Measurements from ENCODE around the gene ZNF547.

ZNF547 gene

DNA sequence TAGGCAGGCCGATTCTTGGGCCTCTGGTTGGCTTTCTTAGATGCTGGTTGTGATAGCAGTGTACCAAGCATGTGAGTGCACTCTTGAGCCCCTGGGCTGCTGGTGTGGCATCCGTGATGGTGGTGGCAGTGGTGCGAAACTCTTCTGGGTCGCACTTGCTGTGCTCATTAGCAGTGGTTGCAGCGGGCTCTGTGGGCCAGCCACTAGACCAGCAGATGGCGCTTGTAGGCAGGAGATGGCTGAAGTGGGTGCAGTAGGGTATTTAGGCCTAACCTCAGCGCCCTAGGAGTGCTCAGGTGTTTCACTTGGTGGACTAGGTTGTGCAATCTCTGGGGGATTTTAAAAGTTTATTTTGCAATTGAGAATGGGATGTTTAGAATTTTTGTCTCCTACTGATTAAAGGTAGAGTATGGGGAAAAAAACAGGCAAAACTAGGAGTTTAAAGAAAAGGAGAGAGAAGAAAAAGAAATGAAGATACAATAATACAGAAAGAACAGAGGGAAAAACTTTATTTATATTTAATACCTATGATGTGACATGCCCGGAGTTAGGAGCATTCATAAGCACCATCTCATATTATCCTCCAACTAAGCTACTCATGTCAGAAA, 43.3 kb downstream of the ZNF547 start:
- Histone ChIP-seq H3K4me3 (ENCODE audit: low read depth, low read length) (no peak overlapping the region), H3K9ac (ENCODE audit: low read length) (no peak overlapping the region), H3K9me3 (ENCODE audit: control insufficient read depth, insufficient read depth, low read depth, low read length) (peaks cover 4% of the 10 kb centered on the region; the same call in 1 of the 2 replicates), H3K27ac (ENCODE audit: low read depth, low read length) (no peak overlapping the region), H3K27me3 (ENCODE audit: control insufficient read depth, insufficient read depth, low read length) (no peaks in the 10 kb centered on the region), H3K4me1 (ENCODE audit: control insufficient read depth, insufficient read depth, low read length) (0 out of 2 replicates have a peak, but pooled peaks cover 3% of the 10 kb centered on the region), H3K36me3 (ENCODE audit: control insufficient read depth, insufficient read depth, low read length) (no peaks in the 10 kb centered on the region)

DNA sequence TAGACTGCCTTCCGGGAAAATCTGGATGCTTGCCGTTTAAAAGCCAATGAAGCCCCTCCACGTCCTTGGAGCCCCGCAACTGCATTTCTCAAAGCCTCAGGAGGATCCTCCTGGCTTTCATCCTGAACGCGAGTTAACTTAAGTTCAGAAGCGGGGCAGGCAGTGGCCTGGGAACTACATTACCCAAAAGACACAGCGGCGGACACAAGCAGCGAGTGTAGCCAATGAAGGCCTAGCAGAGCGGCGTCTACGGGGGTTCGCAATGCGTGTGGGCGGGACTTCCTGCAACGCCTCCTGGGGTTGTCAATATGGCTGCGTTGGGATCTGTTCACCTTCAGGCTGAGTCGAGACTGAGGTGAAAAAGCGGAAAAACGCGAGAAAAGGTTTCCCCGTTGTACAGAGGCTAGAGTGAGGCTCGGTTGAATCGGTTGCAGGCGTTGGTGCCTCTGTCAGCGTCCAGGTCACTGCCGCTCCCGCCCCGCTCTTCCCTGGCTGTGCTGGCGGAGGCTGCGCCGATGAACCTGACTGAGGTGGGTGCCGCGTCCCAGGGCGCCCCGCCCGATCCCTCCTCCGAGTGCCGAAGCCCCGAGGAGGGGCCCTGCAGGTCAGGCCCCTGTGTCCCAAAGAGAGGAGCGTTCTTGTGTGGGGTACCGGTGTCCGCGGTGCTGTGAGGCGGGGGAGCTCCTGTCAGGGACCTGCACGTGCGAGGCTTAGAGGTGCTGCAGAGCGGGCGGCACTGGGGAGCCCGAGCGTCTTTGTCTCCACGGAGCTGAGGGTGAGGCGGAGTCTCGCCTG, 47.7 kb downstream of the ZNF547 start, which contains the start of gene ZNF17:
Gene ZNF17 (plus strand): TSS at position 285 of the 795 bp plus-strand sequence. CDS start 2,455 bp downstream, outside the sequence.
- no peak within 1 kb of the TSS for H3K27ac ChIP-seq (ENCODE audit: low read depth, low read length)
- H3K36me3 ChIP-seq (ENCODE audit: control insufficient read depth, insufficient read depth, low read length) = peaks cover 6% of the 10 kb centered on the region; the same call in 1 of the 2 replicates
- peak within 1 kb of the TSS; percentile 81 for H3K9ac ChIP-seq (ENCODE audit: low read length)
- no peaks in the 10 kb centered on the region for H3K27me3 ChIP-seq (ENCODE audit: control insufficient read depth, insufficient read depth, low read length)
- H3K9me3 ChIP-seq (ENCODE audit: control insufficient read depth, insufficient read depth, low read depth, low read length) = no peaks in the 10 kb centered on the region
- H3K4me3 ChIP-seq (ENCODE audit: low read depth, low read length) = peak within 1 kb of the TSS; percentile 88
- peaks cover 7% of the 10 kb centered on the region; the same call in 1 of the 2 replicates for H3K4me1 ChIP-seq (ENCODE audit: control insufficient read depth, insufficient read depth, low read length)

DNA sequence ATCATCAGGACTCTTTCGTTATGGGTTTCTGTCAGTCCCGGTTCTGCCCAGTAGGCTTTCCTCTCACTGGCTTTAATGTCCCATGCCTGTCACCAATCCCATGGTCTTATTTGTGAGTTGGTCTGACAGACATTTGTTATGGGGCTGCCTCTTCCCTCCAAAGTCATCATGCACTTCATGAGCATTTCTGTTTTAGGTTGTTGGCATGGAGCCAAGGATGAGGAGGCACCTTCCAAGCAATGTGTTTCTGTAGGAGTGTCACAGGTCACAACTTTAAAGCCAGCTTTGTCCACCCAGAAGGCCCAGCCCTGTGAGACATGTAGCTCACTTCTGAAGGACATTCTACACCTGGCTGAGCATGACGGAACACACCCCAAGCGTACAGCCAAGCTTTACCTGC, 56.1 kb downstream of the ZNF547 start:
- Histone ChIP-seq H3K27ac (ENCODE audit: low read depth, low read length) (no peak overlapping the region), H3K9me3 (ENCODE audit: control insufficient read depth, insufficient read depth, low read depth, low read length) (no peaks in the 10 kb centered on the region), H3K36me3 (ENCODE audit: control insufficient read depth, insufficient read depth, low read length) (peaks cover 29% of the 10 kb centered on the region)

DNA sequence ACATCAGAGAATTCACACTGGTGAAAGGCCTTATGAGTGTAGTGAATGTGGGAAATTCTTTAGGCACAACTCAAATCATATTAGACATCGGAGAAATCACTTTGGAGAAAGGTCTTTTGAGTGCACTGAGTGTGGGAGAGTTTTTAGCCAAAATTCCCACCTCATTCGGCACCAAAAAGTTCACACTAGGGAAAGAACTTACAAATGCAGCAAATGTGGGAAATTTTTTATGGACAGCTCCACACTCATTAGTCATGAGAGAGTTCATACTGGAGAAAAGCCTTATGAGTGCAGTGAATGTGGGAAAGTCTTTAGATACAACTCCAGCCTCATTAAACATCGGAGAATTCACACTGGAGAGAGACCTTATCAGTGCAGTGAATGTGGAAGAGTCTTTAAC, 57.7 kb downstream of the ZNF547 start:
- Histone ChIP-seq H3K36me3 (ENCODE audit: control insufficient read depth, insufficient read depth, low read length) (peaks cover 29% of the 10 kb centered on the region), H3K27me3 (ENCODE audit: control insufficient read depth, insufficient read depth, low read length) (no peaks in the 10 kb centered on the region), H3K27ac (ENCODE audit: low read depth, low read length) (no peak overlapping the region), H3K4me3 (ENCODE audit: low read depth, low read length) (no peak overlapping the region), H3K9me3 (ENCODE audit: control insufficient read depth, insufficient read depth, low read depth, low read length) (no peaks in the 10 kb centered on the region), H3K4me1 (ENCODE audit: control insufficient read depth, insufficient read depth, low read length) (no peaks in the 10 kb centered on the region), H3K9ac (ENCODE audit: low read length) (no peak overlapping the region)

More for the DNA sequence above, 56.1 kb downstream of the ZNF547 start:
- Histone ChIP-seq H3K27me3 (ENCODE audit: control insufficient read depth, insufficient read depth, low read length) (no peaks in the 10 kb centered on the region), H3K4me3 (ENCODE audit: low read depth, low read length) (no peak overlapping the region), H3K4me1 (ENCODE audit: control insufficient read depth, insufficient read depth, low read length) (no peaks in the 10 kb centered on the region), H3K9ac (ENCODE audit: low read length) (no peak overlapping the region)

Data from HUES6 (cell line).